Putamen (tissue), 1 donor: Measurements from ENCODE around the gene BIRC2.

ENCODE experiments used
- DNase-seq: peaks from one replicate; pipeline ENCODE4 v3.0.0-alpha.2; 2016; ENCODE audit warnings: low spot score

The BIRC2 gene

DNA sequence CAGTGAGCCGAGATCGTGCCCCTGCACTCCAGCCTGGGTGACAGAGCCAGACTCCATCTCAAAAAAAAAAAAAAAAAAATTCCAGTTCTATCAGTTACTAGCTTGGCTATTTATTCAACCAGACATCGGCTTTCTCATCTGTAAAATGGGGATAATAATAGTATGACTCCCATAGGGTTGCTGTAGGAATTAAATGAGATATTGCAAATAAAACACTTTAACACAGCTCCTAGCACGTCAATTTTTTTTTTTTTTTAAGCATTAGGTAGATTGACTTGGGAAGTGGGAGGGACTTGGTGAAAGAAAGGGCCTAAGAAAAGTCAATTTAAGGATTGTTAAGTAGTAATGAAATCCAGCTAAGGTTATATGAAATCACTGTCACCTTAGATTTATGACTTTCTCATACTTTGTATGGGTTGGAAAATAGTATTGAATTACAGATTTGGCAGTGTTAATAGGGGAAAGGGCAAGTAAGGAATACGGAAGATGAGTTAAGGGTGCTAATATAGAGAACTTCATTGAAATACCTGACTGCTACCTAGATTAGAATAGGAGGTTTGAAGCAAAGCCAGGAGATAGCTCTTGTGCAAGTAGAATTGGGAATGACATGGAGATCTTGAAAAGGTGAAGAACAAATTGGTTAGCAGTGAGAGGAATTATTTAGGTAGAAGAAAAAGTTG, 28.8 kb downstream of the BIRC2 start:
- DNase-seq = no peak

DNA sequence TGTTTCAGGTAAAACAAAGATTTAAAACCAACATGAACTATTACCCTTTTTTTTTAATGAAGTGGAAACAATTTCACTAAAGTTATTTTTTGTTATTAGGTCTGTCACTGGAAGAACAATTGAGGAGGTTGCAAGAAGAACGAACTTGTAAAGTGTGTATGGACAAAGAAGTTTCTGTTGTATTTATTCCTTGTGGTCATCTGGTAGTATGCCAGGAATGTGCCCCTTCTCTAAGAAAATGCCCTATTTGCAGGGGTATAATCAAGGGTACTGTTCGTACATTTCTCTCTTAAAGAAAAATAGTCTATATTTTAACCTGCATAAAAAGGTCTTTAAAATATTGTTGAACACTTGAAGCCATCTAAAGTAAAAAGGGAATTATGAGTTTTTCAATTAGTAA, 30.9 kb downstream of the BIRC2 start:
- no peak for DNase-seq

DNA sequence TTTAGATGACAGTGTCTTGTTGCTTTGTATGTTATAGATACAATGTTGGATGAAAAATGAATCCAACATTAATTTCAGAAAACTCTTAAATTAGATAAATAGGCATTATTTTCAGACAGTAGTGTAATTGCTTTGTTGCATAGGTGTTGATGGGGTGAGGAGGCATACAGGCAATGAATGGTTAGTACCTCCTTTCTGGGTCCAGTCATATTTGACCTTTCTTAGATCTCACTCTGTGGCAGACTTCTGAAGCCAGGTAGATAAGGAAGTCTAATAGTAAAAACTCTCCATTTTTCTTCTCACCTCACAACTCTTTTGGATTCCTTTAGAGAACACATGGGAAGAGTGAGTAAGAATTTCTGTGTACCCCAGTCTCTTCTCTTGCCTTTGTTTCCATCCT, 31.8 kb downstream of the BIRC2 start:
- no peak for DNase-seq

DNA sequence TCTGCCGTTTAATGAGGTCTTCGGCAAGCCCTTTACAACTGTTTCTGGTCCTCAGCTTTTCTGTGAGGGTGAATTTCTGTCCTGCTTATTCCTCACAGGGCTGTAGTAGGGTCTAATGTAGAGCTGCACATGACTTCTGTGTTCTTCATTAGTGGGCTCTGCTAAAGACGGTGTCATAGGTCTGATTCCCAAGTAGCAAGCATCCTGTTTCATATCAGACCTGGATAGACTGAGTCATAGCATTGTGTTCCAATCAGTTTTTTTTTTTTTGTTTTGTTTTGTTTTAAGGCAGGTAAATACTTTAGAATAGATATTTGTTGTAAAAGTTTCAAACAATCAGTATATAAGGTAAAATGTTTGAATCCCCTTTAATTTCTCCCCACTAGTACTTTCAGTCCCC, 35.4 kb downstream of the BIRC2 start:
- no peak for DNase-seq

DNA sequence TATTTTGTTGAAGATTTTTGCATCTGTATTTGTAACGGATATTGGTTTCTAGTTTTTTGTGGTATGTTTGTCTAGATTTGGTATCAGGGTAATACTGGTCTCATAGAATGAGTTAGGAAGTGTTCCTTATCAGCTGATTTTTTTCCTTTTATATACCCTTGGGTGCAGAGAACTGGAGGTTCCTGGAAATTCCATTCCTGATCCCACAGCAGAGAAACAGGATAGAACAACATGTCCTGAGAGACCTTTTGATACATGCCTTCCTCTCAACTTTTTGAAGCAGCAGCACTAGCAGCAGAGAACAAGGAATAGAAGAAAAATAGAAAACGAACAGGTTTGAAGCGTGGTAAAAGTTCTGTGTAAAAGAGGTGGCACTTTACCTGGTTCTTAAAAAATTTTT, 36.8 kb downstream of the BIRC2 start:
- no peak for DNase-seq

DNA sequence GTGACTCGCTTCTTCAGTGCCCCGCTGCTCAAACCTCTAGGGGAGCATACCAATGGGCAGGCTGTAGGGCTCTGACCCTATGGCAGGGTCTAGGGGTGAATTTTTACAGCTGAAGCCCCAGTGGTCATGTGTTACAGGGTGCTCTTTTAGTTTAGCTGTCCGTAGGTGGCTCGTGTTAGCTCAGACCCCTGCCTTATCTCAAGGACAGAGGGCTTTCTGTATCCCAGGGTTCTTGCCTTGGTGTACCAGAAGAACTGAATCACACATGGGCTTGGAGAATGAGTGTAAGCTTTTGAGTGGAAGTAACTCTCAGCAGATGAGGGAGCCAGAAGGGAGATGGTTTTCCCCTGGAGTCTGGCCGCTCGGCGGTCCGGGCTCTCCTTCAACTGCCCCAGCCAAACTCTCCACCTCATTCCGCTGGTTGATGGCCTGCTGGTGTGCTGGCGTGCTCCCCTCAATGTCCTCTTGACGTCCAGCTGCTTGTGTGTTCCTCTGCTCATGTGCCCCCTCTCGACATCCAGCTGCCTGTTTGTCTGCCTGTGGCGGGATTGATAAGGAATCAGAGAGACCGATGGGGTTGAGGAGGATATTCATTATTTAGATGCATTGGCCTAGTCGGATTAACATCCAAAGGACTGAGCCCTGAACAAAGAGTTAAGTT, 37.5 kb downstream of the BIRC2 start:
- DNase-seq = no peak

DNA sequence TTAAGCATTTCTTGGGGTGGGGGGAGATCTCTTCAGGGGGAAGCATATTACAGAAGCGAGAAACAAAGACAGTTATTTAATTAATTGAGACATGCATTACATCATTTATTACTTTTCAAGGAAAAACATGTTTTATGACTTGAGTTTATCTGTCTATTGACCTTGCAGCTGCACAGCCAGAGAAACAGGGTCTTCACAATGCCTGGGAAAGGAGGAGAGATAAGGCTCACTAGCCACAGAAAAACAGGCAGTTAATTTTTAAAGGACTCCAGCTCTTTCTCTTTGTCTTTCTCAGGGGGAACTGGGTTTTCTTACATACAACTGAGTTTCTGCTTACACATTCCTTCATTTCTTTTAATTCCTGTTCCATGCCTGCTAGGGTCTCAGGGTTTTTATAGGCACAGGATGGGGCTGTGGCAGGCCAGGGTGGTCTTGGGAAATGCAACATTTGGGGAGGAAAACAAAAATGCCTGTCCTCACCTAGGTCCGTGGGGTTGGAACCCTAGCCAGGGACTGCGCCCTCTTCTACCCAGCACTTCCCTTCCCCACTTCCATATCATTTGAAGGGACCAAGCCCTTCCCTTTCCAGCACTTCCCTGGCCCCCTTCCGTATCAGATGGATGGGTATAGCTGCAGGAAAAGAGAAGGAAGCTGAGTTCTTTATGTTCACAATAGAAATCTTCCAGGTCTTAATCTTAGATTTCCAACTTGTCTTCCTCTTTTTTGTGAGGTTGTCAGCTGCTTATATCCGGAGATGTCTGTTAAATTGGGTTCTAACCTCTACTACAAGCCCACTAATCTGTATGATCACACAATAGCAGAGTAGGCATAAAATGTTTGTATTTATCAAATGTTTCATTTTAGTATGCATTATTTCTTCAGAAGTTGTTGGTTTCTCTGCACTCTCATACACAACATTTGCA, 38.3 kb downstream of the BIRC2 start:
- no peak for DNase-seq

DNA sequence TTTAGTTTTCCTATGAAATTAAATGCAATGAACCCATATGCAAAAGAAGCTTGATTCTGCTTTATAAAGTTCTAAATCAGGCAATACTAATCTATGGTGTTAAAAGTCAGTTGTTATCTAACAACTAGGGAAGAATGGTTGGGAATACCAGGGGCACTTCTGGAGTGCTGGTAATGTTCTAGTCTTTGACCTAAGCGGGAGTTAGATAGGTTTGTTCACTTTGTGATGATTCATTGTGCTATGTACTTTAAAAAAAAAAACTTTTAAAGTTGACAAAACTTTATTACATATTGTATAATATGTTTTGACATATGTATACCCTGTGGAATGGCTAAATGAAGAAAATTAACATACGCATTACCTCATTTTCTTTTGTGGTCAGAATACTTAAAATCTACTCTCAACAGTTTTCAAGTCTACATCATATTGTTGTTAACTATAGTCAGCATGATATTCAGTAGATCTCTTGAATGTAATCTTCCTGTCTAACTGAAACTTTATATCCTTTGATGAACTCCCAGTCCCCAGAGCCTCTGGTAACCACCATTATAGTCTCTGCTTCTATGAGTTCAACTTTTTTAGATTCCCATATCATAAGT, 39.2 kb downstream of the BIRC2 start:
- DNase-seq = no peak

DNA sequence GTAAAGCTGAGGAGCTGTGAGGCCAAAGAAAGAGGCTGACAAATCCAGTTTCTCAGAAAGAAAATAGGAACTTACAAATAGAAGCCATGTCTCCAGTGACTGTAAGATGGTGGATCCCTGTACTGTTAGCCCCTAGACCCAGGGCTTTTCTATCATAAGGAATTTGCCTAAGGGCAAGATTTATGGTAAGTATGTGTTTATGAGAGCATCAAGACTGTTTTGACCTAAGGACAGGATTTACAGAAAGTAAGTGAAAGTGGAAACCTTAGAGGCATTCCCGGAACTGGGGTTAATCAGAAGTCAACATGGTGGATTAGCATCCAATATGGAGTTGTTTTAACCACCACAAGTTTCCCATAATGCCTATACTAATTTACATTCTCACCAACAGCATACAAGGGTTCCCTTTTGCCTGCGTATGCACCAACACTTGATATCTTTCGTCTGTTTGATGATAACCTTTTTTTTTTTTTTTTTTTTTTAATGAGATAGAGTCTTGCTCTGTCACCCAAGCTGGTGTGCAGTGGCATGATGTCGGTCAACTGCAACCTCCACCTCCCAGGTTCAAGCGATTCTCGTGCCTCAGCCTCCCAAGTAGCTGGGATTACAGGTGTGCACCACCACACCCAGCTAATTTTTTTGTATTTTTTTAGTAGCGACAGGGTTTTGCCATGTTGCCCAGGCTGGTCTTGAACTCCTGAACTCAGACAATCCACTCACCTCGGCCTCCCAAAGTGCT, 40.2 kb downstream of the BIRC2 start:
- no peak for DNase-seq

DNA sequence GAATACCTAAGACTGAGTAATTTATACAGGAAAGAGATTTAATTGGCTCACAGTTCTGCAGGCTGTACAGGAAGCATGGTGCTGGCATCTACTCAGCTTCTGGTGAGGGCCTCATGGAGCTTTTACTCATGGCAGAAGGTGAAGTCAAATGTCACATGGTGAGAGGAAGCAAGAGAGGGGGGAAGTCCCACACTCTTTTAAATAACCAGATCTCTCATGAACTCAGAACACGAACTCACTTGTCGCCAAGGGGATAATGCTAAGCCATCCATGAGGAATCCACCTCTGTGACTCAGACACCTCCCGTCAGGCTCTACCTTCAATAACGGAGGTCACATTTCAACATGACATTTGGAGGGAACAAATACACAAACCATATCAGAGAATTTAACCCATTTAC, 42.2 kb downstream of the BIRC2 start:
- DNase-seq = no peak

DNA sequence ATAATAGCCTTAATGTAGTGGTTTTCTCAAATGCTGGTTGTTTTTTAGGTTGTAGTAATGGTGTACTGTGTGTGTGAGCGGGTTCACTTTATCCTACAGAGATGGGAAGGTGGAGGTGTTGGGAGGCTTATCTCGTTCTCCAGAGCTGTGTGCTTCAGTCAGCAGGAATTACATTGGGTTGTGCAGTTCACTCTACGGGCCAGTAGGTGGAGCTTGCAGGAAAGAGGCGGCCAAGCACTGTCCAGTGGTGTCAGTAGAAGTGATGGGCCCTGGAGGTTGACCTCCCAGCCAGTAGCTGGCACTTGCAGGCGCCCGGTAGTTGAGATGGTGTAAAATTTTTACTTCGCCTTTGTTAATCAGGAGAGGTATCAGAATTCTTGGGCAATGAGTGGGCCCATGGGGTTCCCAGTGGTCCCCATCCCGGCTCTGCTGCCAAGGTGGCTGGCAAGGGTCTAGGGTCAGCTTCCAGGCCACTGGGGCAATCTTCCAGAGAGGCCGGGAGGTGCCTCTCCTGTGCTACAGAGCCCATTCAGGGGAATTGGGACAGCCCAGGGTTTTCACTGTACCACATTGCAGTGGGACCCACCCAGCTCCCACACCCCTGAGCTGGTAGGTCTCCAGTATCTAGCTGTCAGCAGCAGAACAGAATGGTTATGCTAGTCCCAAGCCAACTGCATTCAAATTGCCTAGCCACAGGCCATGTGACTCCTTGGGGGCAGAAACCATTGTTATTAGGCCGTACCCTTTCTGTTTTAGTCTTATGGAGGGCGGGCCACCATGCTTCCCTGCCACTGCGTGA, 43.9 kb downstream of the BIRC2 start:
- DNase-seq = peak; percentile 77

DNA sequence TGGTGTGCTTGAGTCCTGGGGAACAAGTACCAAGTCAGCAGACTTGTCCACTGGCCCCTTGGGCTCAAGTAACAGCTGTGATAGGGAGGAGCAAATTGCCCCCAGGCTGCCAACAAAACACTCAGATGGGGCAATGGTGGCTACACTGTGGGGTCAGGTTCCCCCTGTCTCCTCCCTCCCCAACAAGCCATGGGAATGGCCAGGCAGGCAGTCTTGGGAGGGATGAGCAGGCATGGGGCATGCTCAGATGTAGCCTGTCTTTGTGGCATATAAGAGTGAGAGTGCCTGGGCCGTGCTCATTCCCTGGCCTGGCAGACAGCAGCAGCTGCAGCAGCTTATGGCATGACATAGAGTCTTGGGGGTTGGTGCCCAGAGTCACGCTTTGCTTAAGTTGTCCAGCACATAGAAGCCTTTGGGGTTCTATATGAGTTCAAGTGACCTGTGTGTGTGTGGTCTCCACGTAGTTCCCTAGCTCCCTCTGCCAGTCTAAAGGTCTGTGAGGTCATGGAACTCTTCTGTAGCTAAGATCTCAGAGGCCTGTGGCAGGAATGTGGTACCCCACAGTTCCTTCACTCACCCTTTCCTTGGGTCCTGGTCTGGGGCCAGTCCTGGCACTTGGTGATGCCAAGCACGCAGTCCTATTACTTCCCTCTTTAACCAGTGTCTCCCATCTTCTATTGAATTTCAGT, 44.7 kb downstream of the BIRC2 start:
- no peak for DNase-seq

DNA sequence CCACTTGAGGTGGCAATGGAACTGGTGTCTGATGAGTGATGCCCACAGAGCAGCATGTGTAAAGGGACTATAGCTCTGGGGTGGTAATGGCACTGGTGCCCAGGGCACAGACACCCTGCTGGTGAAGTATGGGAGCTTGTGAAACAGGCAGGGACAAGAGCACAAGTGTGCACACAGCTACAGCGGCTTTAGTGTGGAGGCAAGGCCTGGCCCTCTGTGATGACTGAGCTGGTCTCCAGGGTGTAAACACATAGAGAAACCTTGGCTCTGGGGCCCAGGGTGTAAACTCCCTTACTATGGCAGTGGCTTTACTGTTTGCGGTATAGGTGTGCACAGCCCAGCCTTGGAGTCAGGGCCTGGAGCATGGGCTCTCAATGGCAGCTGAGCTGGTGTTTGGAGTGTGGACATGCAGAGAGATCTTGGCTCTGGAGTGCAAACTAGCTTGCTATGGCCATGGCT, 46.3 kb downstream of the BIRC2 start:
- DNase-seq = no peak

DNA sequence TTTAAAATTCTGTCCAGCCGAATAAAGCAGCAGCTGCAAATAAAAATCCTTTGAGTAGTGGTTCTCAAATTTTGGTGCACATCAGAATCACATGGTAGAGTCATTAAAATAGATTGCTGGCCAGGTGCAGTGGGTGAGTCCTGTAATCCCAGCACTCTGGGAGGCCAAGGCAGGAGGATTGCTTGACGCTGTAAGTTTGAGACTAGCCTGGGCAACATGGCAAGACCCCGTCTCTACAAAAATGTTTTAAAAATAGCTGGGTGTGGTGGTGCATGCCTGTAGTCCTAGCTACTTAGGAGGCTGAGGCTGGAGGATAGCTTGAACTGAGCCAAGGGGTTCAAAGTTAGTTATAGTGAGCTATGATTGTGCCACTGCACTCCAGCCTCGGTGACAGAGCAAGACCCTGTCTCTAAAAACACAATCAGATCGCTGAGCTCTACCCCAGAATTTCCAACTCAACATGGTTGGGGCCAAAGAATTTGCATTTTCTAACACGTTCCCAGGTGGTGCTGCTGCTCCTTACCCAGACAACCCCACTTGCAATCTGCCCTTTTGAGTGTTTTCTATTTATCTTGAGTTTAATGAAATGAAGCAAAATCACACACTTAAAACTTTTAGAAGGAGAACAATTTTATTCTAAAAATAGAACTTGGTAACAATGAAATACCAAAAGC, 48.8 kb downstream of the BIRC2 start:
- DNase-seq = no peak

DNA sequence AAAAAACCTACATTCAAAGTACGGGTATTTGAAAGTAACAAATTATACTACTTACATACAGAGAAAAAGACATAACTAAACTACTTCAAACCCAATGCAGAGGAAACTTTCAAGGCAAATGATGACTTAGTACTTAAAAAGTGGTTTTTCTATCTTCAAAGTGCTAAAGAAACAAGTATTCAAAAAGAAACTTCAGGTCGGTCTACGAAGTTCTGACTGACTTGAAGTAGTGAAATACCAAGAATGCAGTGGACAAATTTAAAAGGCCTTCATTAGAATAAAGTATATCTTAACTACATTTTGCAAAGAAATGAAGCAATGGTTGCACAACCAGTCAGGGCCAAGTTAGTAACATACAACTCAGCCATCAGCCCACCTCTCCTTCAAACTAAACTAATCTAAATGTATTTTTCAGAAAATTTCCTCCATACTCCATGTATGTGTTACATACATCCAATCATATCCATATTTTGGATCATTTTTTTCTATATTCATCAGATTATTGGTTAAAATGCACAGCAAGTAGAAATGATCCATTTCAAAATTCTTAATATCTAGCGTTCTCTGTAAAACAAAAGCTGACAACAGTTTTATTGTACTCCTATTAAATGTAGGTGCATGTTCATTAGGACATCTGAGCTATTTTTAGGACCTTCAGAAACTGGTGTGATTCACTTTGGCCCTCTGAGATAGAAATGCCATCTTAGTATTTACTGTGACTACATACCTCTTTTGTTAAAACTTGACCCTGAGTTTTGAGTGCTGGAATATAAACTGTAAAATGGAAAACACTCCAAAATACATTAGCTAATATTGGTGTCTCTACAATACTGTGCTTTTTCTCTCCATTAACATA, 49.9 kb downstream of the BIRC2 start:
- DNase-seq = no peak

DNA sequence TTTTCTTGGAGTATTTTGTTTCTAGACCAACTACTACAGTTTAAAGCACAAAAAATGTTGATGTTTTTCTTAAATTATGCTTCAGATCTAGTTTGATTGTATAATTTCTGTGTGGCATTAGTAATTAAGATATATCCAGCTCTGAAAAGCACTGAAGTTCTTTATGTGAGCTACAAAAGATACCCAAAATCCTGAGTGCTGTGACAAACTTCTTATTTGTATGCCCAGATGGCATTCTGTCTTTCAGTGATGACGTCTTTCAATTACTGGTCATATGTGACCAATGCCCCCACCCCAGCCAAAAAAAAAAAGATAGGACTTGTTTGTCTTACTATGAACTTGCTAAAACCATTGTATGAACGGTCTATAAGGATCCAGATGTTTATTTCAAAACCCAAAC, 51.3 kb downstream of the BIRC2 start:
- no peak for DNase-seq

DNA sequence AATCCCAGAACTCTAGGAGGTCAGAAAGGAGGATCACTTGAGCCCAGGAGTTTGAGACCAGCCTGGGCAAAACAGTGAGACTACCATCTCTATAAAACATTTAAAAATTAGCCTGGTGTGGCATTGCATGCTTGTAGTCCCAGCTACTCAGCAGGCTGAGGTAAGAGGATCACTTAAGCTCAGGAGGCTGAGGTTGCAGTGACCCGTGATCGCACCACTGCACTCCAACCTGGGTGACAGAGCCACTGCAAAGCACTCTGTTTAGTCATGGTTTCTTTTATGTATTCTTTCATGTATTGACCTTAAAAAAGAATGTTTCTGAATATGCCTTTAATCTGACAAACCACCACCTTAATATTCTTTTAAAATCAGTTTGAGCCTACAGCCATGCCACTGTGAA, 52.2 kb downstream of the BIRC2 start:
- no peak for DNase-seq

DNA sequence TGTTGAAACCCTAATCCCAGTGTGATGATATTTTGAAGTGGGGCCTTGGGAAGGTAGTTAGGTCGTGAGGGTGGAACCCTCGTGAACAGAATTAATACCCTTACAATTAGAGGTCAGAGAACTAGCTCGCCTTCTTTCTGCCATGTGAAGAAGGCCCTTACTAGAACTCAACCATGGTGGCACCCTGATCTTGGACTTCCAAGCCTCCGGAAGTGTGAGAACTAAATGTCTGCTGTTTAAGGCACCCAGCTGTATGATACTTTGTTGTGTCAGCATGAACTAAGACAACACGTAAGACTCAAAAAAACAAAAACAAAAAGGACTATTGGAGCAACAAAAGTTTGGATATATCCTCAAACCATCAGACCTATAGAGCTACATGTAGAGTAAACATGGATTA, 53.6 kb downstream of the BIRC2 start:
- no peak for DNase-seq

DNA sequence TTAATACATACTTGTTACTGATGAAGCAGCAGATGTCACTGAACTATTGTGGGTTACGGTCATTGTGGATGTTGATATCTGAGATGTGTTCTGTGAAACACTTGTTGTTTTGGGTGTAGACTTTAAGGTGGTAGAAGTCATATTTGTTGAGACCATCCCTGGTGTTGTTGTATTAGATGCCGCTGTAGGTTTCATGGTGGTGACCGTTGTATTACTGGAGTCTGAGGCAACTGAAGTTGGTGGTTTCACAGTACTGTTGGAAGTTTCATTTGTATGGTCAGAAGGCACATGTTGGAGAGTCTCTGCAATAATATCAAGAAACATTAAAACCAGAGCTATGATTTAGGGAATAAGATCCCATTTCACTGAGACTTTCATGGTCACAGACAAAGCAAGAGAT, 54.9 kb downstream of the BIRC2 start:
- no peak for DNase-seq
